Amygdala (tissue), 56 donors: ENCODE results near the gene NCK1.
"Not testable (repeated sequence)": the region's sequence is repeated elsewhere in the genome, so short reads cannot be mapped to it uniquely, and the experiment has no call there.

Source experiments
- DNase-seq, 56 donors: peaks; one replicate each; lab custom pipeline; 2025; lab: John Stamatoyannopoulos, UW

Gene NCK1

GRCh38 chr3:136860541-136860940, 1.5 kb upstream of the NCK1 start:
- DNase-seq, result no peak

- DNase-seq, result peak in 30 of 56 donors; percentile 10 to 72 (median 40)
These were observed 762 bp downstream of the NCK1 start for GRCh38 chr3:136862617-136863322.

- no peak for DNase-seq
These were observed 7.3 kb downstream of the NCK1 start for GRCh38 chr3:136869282-136869681.

- not testable (repeated sequence) for DNase-seq
These were observed 10.2 kb downstream of the NCK1 start for GRCh38 chr3:136872258-136872657.

- DNase-seq, result not testable (repeated sequence)
These were observed 17.5 kb downstream of the NCK1 start for GRCh38 chr3:136879510-136879909.

- DNase-seq, result no peak
These were observed 20.6 kb downstream of the NCK1 start for GRCh38 chr3:136882571-136882970.

GRCh38 chr3:136883967-136884720, 22.1 kb downstream of the NCK1 start:
- DNase-seq, result no peak

GRCh38 chr3:136885357-136886213, 23.6 kb downstream of the NCK1 start:
- DNase-seq, result no peak

- DNase-seq, result no peak
These were observed 27.9 kb downstream of the NCK1 start for GRCh38 chr3:136889947-136890346.

GRCh38 chr3:136891934-136892855, 30.2 kb downstream of the NCK1 start:
- DNase-seq, result no peak

- no peak for DNase-seq
These were observed 31.9 kb downstream of the NCK1 start for GRCh38 chr3:136893848-136894443.

- DNase-seq, result not testable (repeated sequence)
These were observed 35.2 kb downstream of the NCK1 start for GRCh38 chr3:136897171-136897570.

GRCh38 chr3:136898549-136898948, 36.5 kb downstream of the NCK1 start:
- DNase-seq, result no peak

- no peak for DNase-seq
These were observed 36.9 kb downstream of the NCK1 start for GRCh38 chr3:136898954-136899353.

- DNase-seq, result no peak
These were observed 37.7 kb downstream of the NCK1 start for GRCh38 chr3:136899622-136900158.

- not testable (repeated sequence) for DNase-seq
These were observed 38.7 kb downstream of the NCK1 start for GRCh38 chr3:136900694-136901093.

GRCh38 chr3:136901391-136901790, 39.4 kb downstream of the NCK1 start:
- DNase-seq, result no peak

GRCh38 chr3:136902530-136902929, 40.5 kb downstream of the NCK1 start:
- not testable (repeated sequence) for DNase-seq

- DNase-seq, result no peak
These were observed 41.9 kb downstream of the NCK1 start for GRCh38 chr3:136903899-136904298.
